Nephron progenitor cell (in vitro differentiated cells): ENCODE results near the gene RFTN1.

Experiments
- DNase-seq: peaks from one replicate; pipeline ENCODE4 v3.0.0; 2021
- H3K27ac Mint-ChIP-seq: 2 replicates; pipeline ENCODE4 v1.8.0; 2021; ENCODE audit warnings: mild to moderate bottlenecking, moderate library complexity, mixed read lengths
- H3K27me3 Mint-ChIP-seq: 2 replicates; pipeline ENCODE4 v1.8.0; 2021; ENCODE audit warnings: mild to moderate bottlenecking, low read depth, mixed read lengths; ENCODE audit not compliant: poor library complexity
- H3K36me3 Mint-ChIP-seq: 2 replicates; pipeline ENCODE4 v1.8.0; 2021; ENCODE audit warnings: low read depth, mixed read lengths
- H3K4me1 Mint-ChIP-seq: 2 replicates; pipeline ENCODE4 v1.8.0; 2021; ENCODE audit warnings: mixed read lengths
- H3K4me3 Mint-ChIP-seq: 2 replicates; pipeline ENCODE4 v1.8.0; 2021; ENCODE audit warnings: mild to moderate bottlenecking, moderate library complexity, mixed read lengths
- H3K9me3 Mint-ChIP-seq: 2 replicates; pipeline ENCODE4 v1.8.0; 2021; ENCODE audit warnings: mild to moderate bottlenecking, moderate library complexity, mixed read lengths
- CTCF ChIP-seq: fragments of 200-600 bp; sonication (generic); IDR thresholded peaks from 2 replicates; pipeline ENCODE4 v1.5.0; 2021; ENCODE audit warnings: antibody characterized with exemption

The RFTN1 gene

DNA sequence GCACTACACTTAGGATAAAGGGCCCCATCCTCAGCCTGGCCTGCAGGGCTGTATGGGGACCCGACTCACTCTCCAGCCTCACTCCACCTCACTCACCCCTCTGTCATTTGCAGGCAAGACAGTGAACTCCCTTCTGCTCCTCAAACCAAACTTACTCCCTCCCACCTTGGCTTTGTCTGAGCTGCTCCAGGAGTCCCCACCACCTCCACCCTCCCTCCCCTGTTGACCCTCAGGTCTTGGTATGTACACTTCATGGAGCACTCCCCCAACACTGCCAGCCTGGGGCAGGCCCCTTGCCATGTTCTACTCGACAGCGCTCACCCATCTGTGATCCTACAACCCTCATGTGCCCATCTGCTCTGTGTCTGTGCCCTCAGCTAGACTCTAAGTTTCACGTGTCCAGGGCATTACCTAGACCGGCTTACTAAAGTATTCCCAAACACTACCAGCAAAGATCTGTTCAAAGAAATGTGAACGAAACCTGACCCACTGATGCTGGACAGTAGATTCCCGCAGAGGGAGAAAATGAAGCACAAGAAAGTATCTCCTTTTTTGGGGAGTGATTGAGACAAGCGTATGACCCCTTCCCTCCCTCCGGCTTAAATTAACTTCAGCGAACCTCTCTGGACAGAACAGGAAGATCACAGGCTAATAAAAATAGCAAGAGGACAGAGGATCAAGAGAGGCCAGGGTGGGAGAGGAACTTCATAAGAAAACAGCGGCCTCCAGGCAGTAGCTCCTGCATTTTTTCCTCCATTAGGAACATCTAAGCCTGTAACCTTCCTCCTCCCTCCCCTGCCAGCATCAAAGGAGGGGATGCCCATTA is 113.2 kb downstream of the RFTN1 start:
- no peak for TF ChIP-seq CTCF
- H3K4me1 Mint-ChIP-seq, result peaks cover 65% of the 10 kb centered on the region
- H3K9me3 Mint-ChIP-seq, result peaks cover 3% of the 10 kb centered on the region

DNA sequence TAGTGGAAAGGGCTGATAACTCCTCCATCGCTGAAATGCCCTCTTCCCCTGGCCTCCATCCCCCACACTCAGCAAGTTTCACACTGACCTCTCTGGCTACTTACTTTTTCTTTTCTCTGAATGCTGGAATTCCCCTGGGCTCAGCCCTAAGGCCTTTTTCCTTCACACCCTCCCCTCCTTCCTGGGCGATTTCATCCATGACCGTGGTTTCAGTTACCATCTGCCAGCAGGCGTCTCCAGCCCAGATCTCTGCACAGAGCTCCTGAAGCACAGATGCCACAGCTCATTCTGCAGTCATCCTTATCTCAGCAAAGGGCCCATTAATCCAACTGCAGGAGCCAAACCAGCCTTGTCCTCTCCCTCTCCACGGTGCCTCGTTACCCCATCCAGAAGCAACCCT is 114.0 kb downstream of the RFTN1 start:
- Mint-ChIP-seq H3K27me3 (no peaks in the 10 kb centered on the region), H3K4me3 (peak overlapping the region; percentile 43), H3K27ac (peak overlapping the region; percentile 98), H3K9me3 (peaks cover 3% of the 10 kb centered on the region), H3K4me1 (peaks cover 57% of the 10 kb centered on the region), H3K36me3 (peaks cover 15% of the 10 kb centered on the region)
- no peak for TF ChIP-seq CTCF
- peak; percentile 52 for DNase-seq

More for the DNA sequence above, 113.2 kb downstream of the RFTN1 start:
- no peak for DNase-seq
- Mint-ChIP-seq H3K27me3 (no peaks in the 10 kb centered on the region), H3K27ac (peak overlapping the region; percentile 98), H3K36me3 (peaks cover 15% of the 10 kb centered on the region), H3K4me3 (peak overlapping the region; percentile 43)

GRCh38 chr3:16398648-16399047 is 114.9 kb downstream of the RFTN1 start:
- Mint-ChIP-seq H3K4me3 (no peak overlapping the region), H3K27ac (peak overlapping the region; percentile 90), H3K27me3 (no peaks in the 10 kb centered on the region), H3K9me3 (peaks cover 3% of the 10 kb centered on the region), H3K4me1 (peaks cover 57% of the 10 kb centered on the region), H3K36me3 (peaks cover 15% of the 10 kb centered on the region)
- no peak for TF ChIP-seq CTCF
- DNase-seq, result no peak

DNA sequence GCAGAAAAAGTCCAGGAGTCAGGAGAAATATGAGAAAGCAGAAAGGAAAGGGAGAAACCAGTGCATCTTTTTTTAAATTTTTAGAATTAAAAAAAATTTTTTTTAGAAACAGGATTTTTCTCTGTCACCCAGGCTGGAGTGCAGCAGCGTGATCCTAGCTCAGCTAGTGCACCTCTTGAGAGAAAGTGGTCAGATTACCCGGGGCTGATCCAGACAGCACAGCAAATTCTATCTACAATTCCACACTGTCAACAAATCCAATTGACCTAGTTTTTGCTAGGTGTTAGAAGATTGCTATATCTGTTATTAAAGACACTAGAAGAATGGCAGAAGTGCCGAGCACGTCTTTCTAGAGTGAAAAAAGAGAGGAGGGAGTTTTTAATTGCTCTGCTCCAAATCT is 117.3 kb downstream of the RFTN1 start:
- Mint-ChIP-seq H3K27ac (peak overlapping the region; percentile 16), H3K4me3 (no peak overlapping the region), H3K9me3 (peaks cover 3% of the 10 kb centered on the region), H3K27me3 (no peaks in the 10 kb centered on the region), H3K4me1 (peaks cover 53% of the 10 kb centered on the region), H3K36me3 (peaks cover 10% of the 10 kb centered on the region)
- no peak for DNase-seq
- no peak for TF ChIP-seq CTCF

GRCh38 chr3:16395212-16395611 is 118.3 kb downstream of the RFTN1 start:
- peaks cover 10% of the 10 kb centered on the region for H3K36me3 Mint-ChIP-seq
- peaks cover 53% of the 10 kb centered on the region for H3K4me1 Mint-ChIP-seq
- no peak for TF ChIP-seq CTCF
- H3K9me3 Mint-ChIP-seq, result peaks cover 3% of the 10 kb centered on the region
- DNase-seq, result no peak
- no peaks in the 10 kb centered on the region for H3K27me3 Mint-ChIP-seq
- no peak overlapping the region for H3K4me3 Mint-ChIP-seq
- H3K27ac Mint-ChIP-seq, result no peak overlapping the region

DNA sequence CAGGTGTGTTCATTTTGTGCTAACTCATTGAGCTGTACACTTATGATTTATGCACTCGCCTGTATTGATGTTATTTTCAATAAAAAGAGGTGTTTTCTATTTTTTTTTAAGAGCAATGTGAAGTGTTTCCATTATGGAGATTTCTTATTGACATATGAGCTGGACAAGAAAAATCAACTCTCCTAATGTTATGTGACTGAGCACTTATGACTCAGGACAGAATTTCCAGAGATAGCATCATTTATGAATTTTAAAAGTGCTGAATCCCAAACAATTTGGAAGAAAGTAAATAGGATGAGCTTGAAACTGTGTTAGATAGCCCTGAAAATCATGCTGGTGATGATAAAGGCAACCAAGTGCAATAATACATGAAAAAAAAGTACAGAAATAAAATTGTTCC is 118.9 kb downstream of the RFTN1 start:
- no peak overlapping the region for H3K27ac Mint-ChIP-seq
- peaks cover 53% of the 10 kb centered on the region for H3K4me1 Mint-ChIP-seq
- H3K27me3 Mint-ChIP-seq, result no peaks in the 10 kb centered on the region
- TF ChIP-seq CTCF, result no peak
- no peak for DNase-seq
- H3K9me3 Mint-ChIP-seq, result peaks cover 3% of the 10 kb centered on the region
- no peak overlapping the region for H3K4me3 Mint-ChIP-seq
- H3K36me3 Mint-ChIP-seq, result peaks cover 10% of the 10 kb centered on the region
